KMS-11 (cell line): ENCODE measurements around the gene IQCM.

Experiments used
- H2AFZ ChIP-seq: fragments of 200-600 bp; sonication (generic); 2 replicates; pipeline ENCODE4 v1.6.1; 2016; ENCODE audit warnings: antibody characterized with exemption, mixed run types, low read depth
- H3K27ac ChIP-seq: fragments of 200-600 bp; sonication (generic); 2 replicates; pipeline ENCODE4 v1.6.1; 2016; ENCODE audit warnings: mild to moderate bottlenecking, mixed run types
- H3K27me3 ChIP-seq: fragments of 200-600 bp; sonication (generic); 2 replicates; pipeline ENCODE4 v1.6.1; 2017; ENCODE audit warnings: mild to moderate bottlenecking, low read depth, mixed run types, moderate library complexity; ENCODE audit not compliant: insufficient read depth
- H3K36me3 ChIP-seq: fragments of 200-600 bp; sonication (generic); 2 replicates; pipeline ENCODE4 v1.6.1; 2017; ENCODE audit warnings: mild to moderate bottlenecking, mixed run types; ENCODE audit not compliant: insufficient read depth
- H3K4me1 ChIP-seq: fragments of 200-600 bp; sonication (generic); 2 replicates; pipeline ENCODE4 v1.6.1; 2016; ENCODE audit warnings: mild to moderate bottlenecking, low read depth, mixed run types; ENCODE audit not compliant: poor library complexity, severe bottlenecking
- H3K4me2 ChIP-seq: fragments of 200-600 bp; sonication (generic); 2 replicates; pipeline ENCODE4 v1.7.0; 2016; ENCODE audit warnings: mild to moderate bottlenecking, mixed run types
- H3K4me3 ChIP-seq: fragments of 200-600 bp; sonication (generic); IDR thresholded peaks from 2 replicates; pipeline ENCODE4 v1.6.1; 2017; ENCODE audit warnings: low read depth, low read length, mixed read lengths; ENCODE audit not compliant: insufficient read depth
- H3K79me2 ChIP-seq: fragments of 200-600 bp; sonication (generic); 2 replicates; pipeline ENCODE4 v1.6.1; 2016; ENCODE audit warnings: low read depth, mixed run types; ENCODE audit not compliant: insufficient read depth
- H3K9ac ChIP-seq: fragments of 200-600 bp; sonication (generic); 2 replicates; pipeline ENCODE4 v1.6.1; 2016; ENCODE audit warnings: mild to moderate bottlenecking, mixed run types
- H4K20me1 ChIP-seq: fragments of 200-600 bp; sonication (generic); 2 replicates; pipeline ENCODE4 v1.6.1; 2016; ENCODE audit warnings: mild to moderate bottlenecking, mixed run types; ENCODE audit not compliant: insufficient read depth
- TF ChIP-seq, protein P1 (sequence below): fragments of 200-600 bp; sonication (generic); conservative IDR thresholded peaks from 2 replicates; pipeline ENCODE4 v1.6.1; 2017; ENCODE audit warnings: low read depth, mild to moderate bottlenecking, antibody characterized with exemption, low read length, moderate library complexity, mixed read lengths

Gene IQCM

DNA sequence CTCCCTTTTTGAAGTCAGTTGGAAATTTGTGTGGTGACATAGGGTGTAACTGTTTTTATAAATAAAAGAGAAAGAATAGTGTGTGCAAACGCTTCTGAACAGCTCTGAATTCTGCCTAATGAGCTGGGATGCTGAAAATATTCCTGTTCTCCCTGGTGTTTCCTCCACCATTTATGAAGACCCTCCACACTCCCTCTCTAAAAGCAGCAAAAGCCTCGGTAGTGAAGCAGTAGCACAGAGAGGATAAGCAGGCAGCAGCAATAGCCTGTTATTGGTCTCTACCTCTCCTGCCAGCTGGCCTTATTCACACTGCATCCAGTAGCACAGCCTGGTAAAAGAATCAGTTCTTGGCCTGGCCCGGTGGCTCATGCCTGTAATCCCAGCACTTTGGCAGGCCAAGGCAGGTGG, 406.1 kb downstream of the IQCM start:
- no peak overlapping the region for H3K4me3 ChIP-seq
- no peak overlapping the region for H3K9ac ChIP-seq
- H3K4me2 ChIP-seq = no peak overlapping the region
- no peaks in the 10 kb centered on the region for H3K79me2 ChIP-seq
- no peaks in the 10 kb centered on the region for H3K4me1 ChIP-seq
- TF ChIP-seq, protein P1, sequence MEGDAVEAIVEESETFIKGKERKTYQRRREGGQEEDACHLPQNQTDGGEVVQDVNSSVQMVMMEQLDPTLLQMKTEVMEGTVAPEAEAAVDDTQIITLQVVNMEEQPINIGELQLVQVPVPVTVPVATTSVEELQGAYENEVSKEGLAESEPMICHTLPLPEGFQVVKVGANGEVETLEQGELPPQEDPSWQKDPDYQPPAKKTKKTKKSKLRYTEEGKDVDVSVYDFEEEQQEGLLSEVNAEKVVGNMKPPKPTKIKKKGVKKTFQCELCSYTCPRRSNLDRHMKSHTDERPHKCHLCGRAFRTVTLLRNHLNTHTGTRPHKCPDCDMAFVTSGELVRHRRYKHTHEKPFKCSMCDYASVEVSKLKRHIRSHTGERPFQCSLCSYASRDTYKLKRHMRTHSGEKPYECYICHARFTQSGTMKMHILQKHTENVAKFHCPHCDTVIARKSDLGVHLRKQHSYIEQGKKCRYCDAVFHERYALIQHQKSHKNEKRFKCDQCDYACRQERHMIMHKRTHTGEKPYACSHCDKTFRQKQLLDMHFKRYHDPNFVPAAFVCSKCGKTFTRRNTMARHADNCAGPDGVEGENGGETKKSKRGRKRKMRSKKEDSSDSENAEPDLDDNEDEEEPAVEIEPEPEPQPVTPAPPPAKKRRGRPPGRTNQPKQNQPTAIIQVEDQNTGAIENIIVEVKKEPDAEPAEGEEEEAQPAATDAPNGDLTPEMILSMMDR = no peak
- H3K27ac ChIP-seq = no peak overlapping the region
- H3K36me3 ChIP-seq = no peaks in the 10 kb centered on the region
- H3K27me3 ChIP-seq = no peaks in the 10 kb centered on the region
- no peak overlapping the region for H2AFZ ChIP-seq
- H4K20me1 ChIP-seq = no peaks in the 10 kb centered on the region

DNA sequence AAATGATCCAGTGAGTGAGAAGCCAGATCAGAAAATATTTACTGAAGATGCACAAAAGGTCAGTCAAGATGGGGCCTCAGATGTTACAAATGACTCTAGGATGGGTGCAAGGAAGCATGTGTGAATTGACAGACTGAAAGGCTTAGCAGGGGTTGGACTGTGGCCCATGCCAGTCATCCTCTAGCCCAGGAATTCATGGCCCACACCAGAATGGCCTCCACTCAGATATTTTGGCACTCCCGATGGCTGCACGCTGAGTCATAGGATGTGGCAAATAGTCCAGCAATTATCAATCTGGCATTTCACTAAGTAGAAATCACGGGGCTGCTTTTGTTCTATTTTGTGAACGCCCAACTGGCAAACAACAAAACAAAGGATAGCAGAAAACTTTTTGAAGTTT, 406.5 kb downstream of the IQCM start:
- H4K20me1 ChIP-seq = no peaks in the 10 kb centered on the region
- no peaks in the 10 kb centered on the region for H3K79me2 ChIP-seq
- no peak overlapping the region for H2AFZ ChIP-seq
- H3K27me3 ChIP-seq = no peaks in the 10 kb centered on the region
- H3K27ac ChIP-seq = no peak overlapping the region
- TF ChIP-seq, protein P1 = no peak
- no peak overlapping the region for H3K4me3 ChIP-seq
- no peak overlapping the region for H3K4me2 ChIP-seq
- H3K9ac ChIP-seq = no peak overlapping the region
- H3K4me1 ChIP-seq = no peaks in the 10 kb centered on the region
- no peaks in the 10 kb centered on the region for H3K36me3 ChIP-seq

DNA sequence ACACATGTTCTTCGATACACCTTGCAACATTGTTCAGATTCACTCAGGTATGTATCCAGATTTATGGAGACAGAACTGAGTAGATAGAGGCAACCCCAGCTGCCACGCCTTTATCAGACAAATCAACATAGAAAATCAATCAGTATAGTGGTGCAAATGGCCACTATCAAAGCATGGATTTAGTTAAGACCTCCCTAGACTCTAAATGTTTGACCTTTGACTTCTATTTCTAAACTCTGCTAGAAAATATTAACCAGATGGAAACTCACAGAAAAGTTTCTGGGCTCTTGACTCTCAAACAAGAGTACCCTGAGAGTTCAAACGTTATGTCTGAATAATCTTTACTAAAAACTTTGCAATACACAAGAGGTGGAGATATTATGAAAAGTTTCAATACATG, 411.5 kb downstream of the IQCM start:
- no peaks in the 10 kb centered on the region for H3K27me3 ChIP-seq
- TF ChIP-seq, protein P1 = no peak
- H3K4me3 ChIP-seq = no peak overlapping the region
- H3K79me2 ChIP-seq = no peaks in the 10 kb centered on the region
- H2AFZ ChIP-seq = no peak overlapping the region
- no peak overlapping the region for H3K4me2 ChIP-seq
- no peaks in the 10 kb centered on the region for H3K4me1 ChIP-seq
- H3K36me3 ChIP-seq = no peaks in the 10 kb centered on the region
- H4K20me1 ChIP-seq = no peaks in the 10 kb centered on the region
- no peak overlapping the region for H3K27ac ChIP-seq
- H3K9ac ChIP-seq = no peak overlapping the region

DNA sequence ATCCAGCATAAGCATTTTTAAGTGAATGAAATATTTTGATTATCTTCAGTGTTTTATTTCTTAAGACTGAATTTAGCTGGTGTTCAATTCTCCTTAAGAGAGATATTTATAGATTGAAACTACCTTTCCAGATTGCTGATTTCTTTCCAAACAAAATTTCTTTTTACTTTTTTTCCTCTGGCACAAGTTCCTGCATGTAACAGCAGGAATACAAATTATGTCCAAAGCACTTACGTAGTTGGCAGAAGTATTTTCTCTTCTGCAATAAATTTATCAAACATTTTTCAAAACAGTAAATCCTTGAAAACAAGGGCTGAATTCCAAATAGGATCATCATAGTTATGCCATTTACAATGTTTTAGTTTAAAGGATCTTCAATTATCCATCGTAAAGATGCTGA, 412.6 kb downstream of the IQCM start:
- Histone ChIP-seq H3K79me2 (no peaks in the 10 kb centered on the region), H3K4me2 (no peak overlapping the region), H3K9ac (no peak overlapping the region), H3K27me3 (no peaks in the 10 kb centered on the region), H3K4me3 (no peak overlapping the region), H4K20me1 (no peaks in the 10 kb centered on the region), H2AFZ (no peak overlapping the region), H3K4me1 (no peaks in the 10 kb centered on the region), H3K27ac (no peak overlapping the region), H3K36me3 (no peaks in the 10 kb centered on the region)
- TF ChIP-seq, protein P1 = no peak
